Activated naive CD4-positive, alpha-beta T cell treated with Interleukin-2 at 50 U/mL for 16 hours (primary cell): Measurements from ENCODE around the gene CRB3.
"Not testable (repeated sequence)": the region's sequence is repeated elsewhere in the genome, so short reads cannot be mapped to it uniquely, and the experiment has no call there.

Experiments
- DNase-seq: peaks from one replicate; pipeline ENCODE4 v3.0.0-alpha.2; 2020

Gene CRB3

GRCh38 chr19:6464070-6464873 lies at the start of gene CRB3:
Gene CRB3 (plus strand): TSS chr19:6464271. CDS start chr19:6464702, 431 bp downstream.
- DNase-seq, result peak; percentile 37

DNA sequence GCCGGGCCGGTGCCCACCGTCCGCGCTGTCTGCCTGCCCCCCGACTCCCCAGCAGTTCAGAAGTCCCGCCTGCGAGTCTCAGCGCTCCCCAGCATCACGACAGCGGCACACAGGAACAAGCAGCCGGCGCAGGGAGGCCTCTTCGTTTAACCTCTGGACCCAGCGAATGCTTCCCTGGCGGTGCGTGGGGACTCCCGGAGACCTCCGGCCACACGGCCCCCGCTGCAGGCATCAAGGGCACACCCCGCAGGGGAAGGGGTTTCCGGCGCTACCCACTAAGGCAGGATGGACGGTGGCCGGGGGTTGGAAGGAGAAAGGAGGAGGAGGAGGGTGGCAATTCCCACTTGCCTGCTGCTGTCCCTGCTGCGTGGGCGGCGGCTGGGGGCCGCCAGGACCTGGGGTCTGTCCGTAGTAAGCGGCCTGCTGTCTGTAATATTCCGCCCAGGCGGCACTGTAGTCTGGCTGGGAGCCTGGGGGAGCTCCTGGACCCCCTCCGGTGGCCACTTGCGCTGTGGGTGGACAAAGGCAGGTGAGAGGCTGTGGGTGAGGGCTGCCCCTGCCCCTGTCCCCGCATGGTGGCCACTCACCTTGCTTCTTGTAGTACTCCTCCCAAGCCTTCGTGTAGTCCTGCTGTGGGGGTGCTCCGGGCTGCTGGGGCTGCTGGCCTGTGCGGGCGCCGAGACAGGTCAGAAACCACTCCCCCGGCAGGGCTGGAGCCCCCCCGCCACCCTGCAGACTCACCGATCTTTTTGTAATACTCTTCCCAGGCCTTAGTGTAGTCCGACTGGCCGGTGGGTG lies 49.1 kb upstream of the CRB3 start:
- DNase-seq, result no peak

GRCh38 chr19:6415591-6416190 lies 48.4 kb upstream of the CRB3 start:
- no peak for DNase-seq

DNA sequence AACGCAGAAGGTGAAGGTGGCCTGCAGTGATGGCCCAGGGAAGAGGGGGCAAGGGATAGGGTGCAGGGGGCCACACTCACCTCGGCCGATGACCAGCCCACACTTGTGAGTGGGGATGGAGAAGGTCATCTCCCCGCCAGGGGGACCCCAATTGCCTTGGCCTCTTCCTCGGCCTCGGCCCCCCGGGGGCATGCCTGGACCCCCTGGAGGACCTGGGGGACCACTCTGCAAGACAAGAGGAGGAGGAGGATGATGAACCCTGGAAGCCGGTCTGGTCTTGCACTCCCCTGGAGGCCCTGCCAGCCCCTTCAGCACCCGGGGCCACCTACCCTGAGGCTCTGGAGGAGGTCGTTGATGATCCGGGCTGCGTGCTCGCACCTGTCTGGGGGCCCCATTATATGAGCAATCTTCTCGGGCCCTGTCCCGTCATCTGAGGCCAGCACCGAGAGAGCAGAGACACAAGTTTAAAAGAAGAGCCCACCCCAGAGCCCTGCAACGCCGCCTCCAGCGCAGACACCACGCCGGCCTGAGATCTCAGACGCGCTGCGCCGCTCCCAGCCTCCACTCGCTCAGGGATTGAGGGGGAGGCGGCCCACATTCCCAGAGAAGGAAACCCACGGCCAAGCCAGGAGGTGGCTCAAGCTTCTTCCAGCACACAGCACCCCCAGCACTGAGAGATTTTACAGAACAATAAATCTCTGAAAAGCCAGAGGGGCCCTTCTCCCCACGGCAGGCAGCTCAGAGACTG lies 47.2 kb upstream of the CRB3 start:
- no peak for DNase-seq

DNA sequence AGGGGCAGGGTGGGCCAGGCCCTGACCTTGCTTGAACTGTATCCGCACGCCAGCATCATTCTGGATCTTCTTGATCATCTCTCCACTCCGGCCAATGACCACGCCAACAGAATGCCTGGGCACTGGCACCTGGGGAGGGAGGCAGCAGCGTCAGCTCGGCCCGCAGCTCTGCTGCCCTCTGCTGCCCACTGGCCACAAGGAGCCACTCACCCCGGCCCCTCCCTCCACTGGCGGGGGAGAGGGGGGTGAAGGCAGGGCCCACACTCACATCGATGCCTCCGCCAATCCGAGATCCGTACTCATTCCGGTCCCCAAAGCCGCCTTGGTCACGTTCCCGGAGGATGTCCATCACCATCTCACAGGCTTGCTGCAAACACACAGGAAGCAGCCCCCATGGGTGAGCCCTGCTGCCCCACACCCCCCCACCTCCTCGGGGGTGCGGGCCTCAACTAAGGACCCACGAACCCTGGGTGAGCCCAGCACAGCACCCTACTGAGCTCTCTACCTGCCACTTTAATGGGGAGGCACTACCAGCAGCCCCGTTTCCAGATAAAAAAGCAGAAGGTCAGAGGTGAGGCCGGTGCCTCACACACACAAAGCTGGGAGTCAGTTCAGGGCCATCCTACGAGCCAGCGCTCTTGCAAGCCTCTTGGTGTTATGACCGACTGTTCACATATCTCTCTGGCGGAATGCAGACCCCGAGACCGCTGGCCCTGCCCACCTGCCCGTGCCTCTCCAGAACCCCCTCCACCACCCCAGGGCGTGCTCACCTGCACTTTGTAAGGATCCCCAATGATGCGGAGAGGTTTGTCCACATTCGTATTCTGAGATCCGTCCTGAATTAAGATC lies 46.1 kb upstream of the CRB3 start:
- DNase-seq, result no peak

GRCh38 chr19:6418562-6418932 lies 45.5 kb upstream of the CRB3 start:
- DNase-seq, result no peak

GRCh38 chr19:6421075-6422014 lies 42.7 kb upstream of the CRB3 start:
- no peak for DNase-seq

DNA sequence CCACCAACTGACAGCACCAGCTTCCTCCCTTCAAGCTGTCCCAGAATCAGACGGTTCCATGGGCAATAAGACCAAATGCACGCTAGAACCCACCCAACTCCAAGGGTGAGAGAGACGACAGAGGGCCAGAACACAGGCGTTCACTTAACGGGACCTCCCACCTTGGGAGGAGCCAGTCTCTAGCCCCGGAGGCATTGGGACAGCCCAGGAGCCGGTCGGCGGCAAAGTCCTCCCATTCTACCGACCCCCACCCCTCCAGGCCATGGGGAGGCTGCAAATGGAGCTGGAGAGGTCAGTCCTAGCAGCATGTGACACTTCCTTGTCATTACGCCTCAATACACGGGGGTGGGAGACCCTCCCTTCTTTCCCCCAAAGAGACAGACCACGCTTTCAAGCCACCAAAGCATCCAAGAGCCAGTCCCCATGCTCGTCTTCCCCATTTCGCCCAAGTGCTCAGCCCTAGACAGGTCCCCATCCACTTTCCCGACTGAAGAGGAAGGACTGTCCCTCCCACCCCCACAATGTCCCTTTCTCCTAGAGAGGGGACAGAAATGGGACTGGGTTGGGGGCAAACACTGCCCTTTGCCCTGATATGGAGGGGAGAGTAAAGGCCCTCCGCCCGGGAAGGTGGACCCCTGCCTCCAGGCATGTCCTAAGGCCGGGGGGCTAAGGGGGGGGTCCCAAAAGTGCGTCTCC lies 40.4 kb upstream of the CRB3 start:
- DNase-seq, result peak; percentile 49

DNA sequence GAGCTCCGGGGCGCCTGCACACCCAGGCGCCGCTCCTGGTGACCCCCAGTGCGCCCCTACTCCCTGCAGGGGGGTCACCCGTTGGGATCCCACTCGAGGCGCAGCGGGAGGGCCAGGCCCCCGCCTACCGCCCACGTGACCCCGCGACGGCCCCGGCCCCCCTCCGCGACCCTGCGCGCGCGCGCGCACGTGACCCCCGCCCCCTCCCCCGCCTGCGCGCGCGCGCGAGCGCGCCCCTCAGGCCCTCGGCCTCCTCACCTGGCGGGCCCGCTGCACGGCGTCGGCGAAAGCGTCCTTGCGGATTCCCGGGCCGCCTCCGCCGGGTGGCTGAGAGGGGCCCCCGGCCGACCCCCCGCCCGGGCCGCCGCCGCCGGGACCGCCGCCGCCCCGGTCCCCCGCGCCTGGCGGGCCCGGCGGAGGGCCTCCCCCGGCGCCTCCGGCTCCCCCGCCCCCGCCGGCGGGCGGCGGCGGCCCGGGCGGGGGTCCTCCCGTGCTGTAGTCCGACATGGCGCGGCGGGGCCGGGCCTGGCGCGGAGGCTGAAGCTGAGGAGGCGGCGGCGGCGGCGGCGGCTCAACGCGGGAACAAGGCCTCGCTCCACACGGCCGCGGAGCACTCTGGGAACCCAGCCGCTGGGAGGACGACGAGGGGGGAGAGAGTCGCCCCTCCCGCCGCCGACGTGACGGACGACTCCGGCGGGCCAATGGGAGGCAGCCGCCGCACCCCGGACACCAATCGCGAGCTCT lies 39.7 kb upstream of the CRB3 start, which contains the start of gene KHSRP:
TSS of gene KHSRP (minus strand) at position 617 of the 744 bp plus-strand sequence. CDS start at position 507, 110 bp downstream.
- peak; percentile 39 for DNase-seq

GRCh38 chr19:6424939-6425731 lies 38.9 kb upstream of the CRB3 start:
- DNase-seq, result peak; percentile 99

DNA sequence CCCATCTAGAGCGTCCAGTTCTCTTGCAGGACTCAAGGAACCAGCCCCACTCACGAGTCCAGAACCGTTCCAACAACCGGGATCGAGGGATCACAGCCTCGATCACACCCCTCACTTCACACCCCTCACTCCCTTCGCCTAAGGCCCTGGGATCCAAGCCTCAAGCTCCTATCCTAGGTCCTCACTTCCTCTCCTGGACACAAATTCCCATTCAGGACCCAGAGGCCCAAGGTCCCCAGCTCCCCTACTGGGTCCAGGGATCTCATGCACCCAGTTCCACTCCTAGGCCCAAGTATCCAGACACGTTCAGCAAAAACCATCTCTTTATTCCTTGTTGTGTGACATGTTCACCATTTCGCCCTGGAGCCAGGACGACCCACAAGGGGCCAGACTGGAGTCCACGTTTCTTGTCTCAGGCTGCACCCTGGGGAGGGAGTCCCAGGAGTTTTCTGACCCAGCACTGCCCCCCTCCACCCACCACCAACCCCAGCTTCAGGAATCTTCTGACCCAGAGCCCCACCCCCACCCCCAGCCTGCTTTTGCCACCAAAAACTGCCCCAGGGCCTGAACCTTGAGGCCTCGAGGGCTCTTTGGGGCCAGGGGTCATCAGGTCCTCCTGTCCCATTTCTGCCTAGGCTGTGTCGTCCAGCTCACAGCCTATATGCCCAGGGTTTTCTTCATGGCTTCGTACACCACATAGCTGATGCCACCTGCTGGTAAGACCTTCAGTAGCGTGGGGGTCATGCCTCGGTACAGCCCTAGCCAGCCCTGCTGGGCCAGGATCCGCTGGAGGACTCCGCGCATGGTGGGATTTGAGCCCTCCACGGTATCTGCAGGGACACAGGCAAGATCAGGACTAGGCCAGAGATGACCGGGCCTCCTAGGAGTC lies 38.1 kb upstream of the CRB3 start:
- DNase-seq, result no peak

DNA sequence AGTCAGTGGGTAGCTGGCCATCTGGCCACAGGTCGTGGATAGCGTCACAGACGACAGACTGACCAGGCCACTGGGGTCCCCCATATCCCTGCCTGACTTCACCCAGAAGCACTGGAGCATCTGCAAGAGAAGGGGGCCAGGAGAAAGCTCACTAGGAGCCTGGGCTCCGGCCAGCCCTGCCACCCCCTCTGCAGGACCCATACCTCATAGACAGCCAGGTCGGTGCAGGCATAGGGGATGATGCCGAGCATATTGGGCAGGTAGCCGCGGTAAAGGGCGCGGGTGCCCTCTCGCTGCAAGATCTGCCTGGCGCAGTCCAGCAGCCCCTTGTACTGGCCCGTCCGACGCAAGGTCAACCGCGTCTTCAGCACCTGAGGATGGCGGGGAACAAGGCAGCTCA lies 36.9 kb upstream of the CRB3 start:
- no peak for DNase-seq

DNA sequence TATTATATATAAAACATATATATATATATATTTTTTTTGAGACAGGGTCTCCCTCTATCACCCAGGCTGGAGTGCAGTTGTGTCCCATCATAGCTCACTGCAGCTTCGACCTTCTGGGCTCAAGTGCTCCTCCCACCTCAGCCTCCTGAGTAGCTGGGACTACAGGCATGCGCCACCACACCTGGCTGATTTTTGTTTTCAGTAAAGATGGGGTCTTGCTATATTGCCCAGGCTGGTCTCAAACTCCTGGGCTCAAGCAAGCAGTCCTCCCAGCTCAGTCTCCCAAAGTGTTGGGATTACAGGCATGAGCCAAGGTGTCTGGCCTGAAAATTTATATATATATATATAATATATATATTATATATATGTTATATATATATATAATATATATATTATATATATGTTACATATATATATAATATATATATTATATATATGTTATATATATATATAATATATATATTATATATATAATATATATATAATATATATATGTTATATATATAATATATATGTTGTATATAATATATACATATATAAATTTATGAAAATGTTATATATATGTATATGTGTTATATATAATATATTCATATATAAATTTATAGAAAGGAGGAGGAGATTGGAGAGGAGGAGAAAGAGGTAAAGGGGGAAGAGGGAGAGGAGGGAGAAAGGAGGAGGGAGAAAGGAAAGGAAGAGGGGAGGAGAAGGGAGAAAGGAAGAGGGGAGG lies 35.2 kb upstream of the CRB3 start:
- DNase-seq, result not testable (repeated sequence)

DNA sequence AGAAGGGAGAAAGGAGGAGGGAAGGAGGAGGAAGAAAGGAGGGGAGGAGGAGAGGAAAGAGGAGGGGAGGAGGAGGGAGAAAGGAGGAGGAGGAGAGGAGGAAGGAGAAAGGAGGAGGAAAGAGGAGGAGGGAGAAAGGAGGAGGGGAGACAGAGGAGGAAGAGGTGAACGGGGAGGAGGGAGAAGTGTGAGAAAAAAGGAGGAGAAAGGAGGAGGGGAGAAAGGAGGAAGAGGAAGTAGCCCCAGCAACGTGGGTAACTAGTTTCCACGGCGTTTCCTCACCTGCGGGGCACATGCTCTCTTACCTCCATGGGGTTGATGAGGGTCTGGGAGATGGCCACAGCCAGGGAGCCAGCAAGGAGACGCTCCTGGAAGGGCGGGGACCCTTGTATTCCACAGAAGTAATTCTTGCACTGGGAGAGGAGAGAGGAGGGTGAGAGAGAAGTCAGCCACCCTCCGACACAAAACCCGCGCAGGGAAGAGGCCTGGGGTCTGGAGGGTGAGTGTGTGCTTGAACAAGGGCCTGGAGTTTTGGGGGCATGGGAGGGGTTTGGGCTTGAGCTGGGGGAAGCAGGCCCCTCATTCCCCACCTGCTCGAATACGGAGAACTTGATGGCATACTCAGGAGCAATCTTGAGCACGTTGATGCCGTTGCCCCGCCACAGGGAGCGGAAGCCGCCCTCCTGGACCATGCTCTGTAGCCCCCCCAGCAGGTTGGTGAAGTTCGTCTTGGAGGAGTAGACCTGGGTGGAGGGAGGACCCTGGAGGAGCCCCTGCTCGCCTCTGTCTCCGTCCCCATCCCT lies 34.5 kb upstream of the CRB3 start:
- DNase-seq, result no peak

DNA sequence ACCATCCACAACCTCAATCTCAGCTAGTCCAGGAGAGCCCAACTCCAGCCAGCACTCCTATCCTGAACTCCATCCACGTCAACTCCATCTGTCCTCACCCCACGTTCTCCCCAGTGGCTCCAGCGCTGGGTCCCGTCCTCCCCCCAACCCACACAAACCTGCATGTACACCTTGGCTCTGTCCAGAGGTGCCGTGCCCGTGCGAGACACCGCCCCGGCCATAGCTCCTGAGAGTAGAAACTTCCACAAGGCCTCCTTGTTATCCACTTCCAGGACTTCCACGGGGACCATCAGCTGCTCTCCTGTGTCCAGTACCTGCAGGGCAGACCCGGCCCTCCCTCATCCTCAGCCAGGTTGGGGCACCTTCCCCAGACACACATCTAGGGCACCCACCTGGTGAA lies 32.2 kb upstream of the CRB3 start:
- no peak for DNase-seq

DNA sequence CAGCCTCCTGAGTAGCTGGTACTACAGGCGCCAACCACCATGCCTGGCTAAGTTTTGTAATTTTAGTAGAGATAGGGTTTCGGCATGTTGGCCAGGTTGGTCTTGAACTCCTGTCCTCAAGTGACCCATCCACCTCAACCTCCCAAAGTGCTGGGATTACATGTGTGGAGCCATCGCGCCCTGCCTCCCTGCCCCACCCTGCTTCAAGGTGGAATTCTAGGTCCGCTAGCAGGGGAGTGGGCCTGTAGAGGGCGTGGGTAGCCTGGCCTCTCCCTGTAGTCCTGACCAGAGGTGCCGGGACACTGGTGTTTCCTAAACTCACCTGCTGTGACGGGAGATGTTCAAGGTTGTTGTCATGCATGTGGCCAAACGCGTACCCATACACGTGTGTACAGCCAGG lies 30.9 kb upstream of the CRB3 start:
- no peak for DNase-seq
